RWPE2 (cell line): ENCODE measurements around the gene MEIKIN.

Source experiments
- ATAC-seq: fragments of 200-7000 bp; cut with Tn5 transposase; 3 replicates; pipeline ENCODE4 v1.9.1; 2021; ENCODE audit warnings: low read depth
- DNase-seq: peaks from one replicate; pipeline ENCODE4 v3.0.0-alpha.2; 2020; ENCODE audit warnings: low spot score
- H3K27ac ChIP-seq: fragments of 450-650 bp; 2 replicates; pipeline ENCODE4 v1.5.1; 2017; ENCODE audit warnings: mild to moderate bottlenecking; ENCODE audit not compliant: poor library complexity, severe bottlenecking
- H3K27me3 ChIP-seq: fragments of 250-450 bp; sonication (Bioruptor Pico); 2 replicates; pipeline ENCODE4 v1.5.1; 2021; ENCODE audit warnings: mild to moderate bottlenecking, moderate library complexity; ENCODE audit not compliant: insufficient read depth, poor library complexity, severe bottlenecking
- H3K36me3 ChIP-seq: fragments of 250-450 bp; sonication (Bioruptor Pico); 2 replicates; pipeline ENCODE4 v1.5.1; 2020; ENCODE audit warnings: low read depth, mild to moderate bottlenecking, moderate library complexity
- H3K4me1 ChIP-seq: fragments of 250-450 bp; sonication (Bioruptor Pico); 2 replicates; pipeline ENCODE4 v1.5.1; 2021; ENCODE audit warnings: mild to moderate bottlenecking, moderate library complexity; ENCODE audit not compliant: insufficient read depth, poor library complexity, severe bottlenecking
- H3K4me3 ChIP-seq: fragments of 250-450 bp; sonication (Bioruptor Pico); 2 replicates; pipeline ENCODE4 v1.5.1; 2021; ENCODE audit warnings: mild to moderate bottlenecking, moderate library complexity; ENCODE audit not compliant: severe bottlenecking
- H3K9me3 ChIP-seq: fragments of 250-450 bp; sonication (Bioruptor Pico); 2 replicates; pipeline ENCODE4 v1.5.1; 2021; ENCODE audit warnings: mild to moderate bottlenecking, moderate library complexity; ENCODE audit not compliant: severe bottlenecking
- TF ChIP-seq, protein P1 (sequence below): fragments of 450-650 bp; IDR thresholded peaks from one replicate; pipeline ENCODE4 v1.5.1; 2017; ENCODE audit warnings: mild to moderate bottlenecking, moderate library complexity; ENCODE audit not compliant: poor library complexity, severe bottlenecking

The MEIKIN gene

DNA sequence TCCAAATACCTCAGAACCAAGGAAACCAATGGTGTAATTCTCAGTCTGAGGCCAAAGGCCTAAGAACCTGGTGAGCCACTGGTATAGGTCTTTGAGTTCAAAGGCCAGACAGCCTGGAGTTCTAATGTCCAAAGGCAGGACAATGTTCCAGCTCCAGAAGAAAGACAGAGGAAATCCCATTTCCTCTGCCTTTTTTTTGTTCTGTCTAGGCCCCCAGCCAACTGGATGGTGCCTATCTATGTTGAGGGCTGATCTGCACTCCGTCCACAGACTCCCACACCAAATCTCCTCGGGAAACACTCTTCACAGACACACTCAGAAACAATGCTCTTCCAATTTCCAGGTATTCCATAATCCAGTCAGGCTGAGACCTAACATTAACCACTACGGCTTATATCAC, 178.8 kb downstream of the MEIKIN start:
- H3K9me3 ChIP-seq: no peaks in the 10 kb centered on the region
- H3K27me3 ChIP-seq: no peaks in the 10 kb centered on the region
- H3K36me3 ChIP-seq: 0 out of 2 replicates have a peak, but pooled peaks cover 4% of the 10 kb centered on the region
- H3K27ac ChIP-seq: no peak overlapping the region
- peaks cover 11% of the 10 kb centered on the region for H3K4me1 ChIP-seq
- no peak for DNase-seq
- H3K4me3 ChIP-seq: no peak overlapping the region
- ATAC-seq: no peak
- TF ChIP-seq, protein P1, sequence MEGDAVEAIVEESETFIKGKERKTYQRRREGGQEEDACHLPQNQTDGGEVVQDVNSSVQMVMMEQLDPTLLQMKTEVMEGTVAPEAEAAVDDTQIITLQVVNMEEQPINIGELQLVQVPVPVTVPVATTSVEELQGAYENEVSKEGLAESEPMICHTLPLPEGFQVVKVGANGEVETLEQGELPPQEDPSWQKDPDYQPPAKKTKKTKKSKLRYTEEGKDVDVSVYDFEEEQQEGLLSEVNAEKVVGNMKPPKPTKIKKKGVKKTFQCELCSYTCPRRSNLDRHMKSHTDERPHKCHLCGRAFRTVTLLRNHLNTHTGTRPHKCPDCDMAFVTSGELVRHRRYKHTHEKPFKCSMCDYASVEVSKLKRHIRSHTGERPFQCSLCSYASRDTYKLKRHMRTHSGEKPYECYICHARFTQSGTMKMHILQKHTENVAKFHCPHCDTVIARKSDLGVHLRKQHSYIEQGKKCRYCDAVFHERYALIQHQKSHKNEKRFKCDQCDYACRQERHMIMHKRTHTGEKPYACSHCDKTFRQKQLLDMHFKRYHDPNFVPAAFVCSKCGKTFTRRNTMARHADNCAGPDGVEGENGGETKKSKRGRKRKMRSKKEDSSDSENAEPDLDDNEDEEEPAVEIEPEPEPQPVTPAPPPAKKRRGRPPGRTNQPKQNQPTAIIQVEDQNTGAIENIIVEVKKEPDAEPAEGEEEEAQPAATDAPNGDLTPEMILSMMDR: no peak

DNA sequence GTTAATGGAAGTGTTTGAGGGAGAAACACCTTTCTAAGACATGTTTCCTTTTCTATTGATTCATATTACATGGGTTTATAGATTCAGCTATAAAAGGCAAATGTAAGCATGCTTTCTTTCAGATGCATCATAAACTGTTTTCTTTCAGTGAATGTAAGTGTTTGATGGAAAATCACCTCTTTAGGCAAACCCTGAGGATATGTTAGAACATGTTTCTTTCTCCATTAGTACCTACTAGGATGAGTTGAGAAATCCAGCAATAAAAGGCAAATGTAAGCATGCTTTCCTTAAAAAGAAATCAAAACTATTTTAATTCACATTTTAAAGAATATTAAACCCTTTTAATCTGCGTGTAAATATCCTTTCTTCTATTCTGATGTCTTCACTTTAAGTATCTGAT, 180.2 kb downstream of the MEIKIN start:
- H3K27me3 ChIP-seq: no peaks in the 10 kb centered on the region
- H3K4me3 ChIP-seq: no peak overlapping the region
- TF ChIP-seq, protein P1: no peak
- ATAC-seq: peak; percentile 50; the same call in 2 of the 3 replicates
- no peak for DNase-seq
- no peaks in the 10 kb centered on the region for H3K9me3 ChIP-seq
- H3K4me1 ChIP-seq: peaks cover 11% of the 10 kb centered on the region
- 0 out of 2 replicates have a peak, but pooled peaks cover 4% of the 10 kb centered on the region for H3K36me3 ChIP-seq
- no peak overlapping the region for H3K27ac ChIP-seq

- Histone ChIP-seq H3K27me3 (no peaks in the 10 kb centered on the region), H3K4me1 (peaks cover 11% of the 10 kb centered on the region), H3K36me3 (0 out of 2 replicates have a peak, but pooled peaks cover 2% of the 10 kb centered on the region), H3K27ac (no peak overlapping the region), H3K9me3 (no peaks in the 10 kb centered on the region), H3K4me3 (no peak overlapping the region)
- ATAC-seq: no peak
- TF ChIP-seq, protein P1: no peak
- no peak for DNase-seq
Measured at GRCh38 chr5:131763968-131764367, 181.5 kb downstream of the MEIKIN start.

- H3K4me3 ChIP-seq: no peak overlapping the region
- H3K36me3 ChIP-seq: no peaks in the 10 kb centered on the region
- H3K27ac ChIP-seq: no peak overlapping the region
- DNase-seq (no peak), ATAC-seq (no peak)
- TF ChIP-seq, protein P1: no peak
- no peaks in the 10 kb centered on the region for H3K9me3 ChIP-seq
- no peaks in the 10 kb centered on the region for H3K27me3 ChIP-seq
- H3K4me1 ChIP-seq: peaks cover 10% of the 10 kb centered on the region
Measured at GRCh38 chr5:131760793-131761192, 184.7 kb downstream of the MEIKIN start.

- Histone ChIP-seq H3K27me3 (no peaks in the 10 kb centered on the region), H3K9me3 (no peaks in the 10 kb centered on the region), H3K27ac (no peak overlapping the region), H3K4me1 (no peaks in the 10 kb centered on the region), H3K36me3 (no peaks in the 10 kb centered on the region), H3K4me3 (no peak overlapping the region)
- TF ChIP-seq, protein P1: no peak
- DNase-seq: no peak
- ATAC-seq: no peak
Measured at GRCh38 chr5:131759704-131760103, 185.8 kb downstream of the MEIKIN start.
